Thoracic aorta (tissue), 2 donors: ENCODE measurements around the gene SP2. TPM values are rescaled to one million over a fixed set of nuclear protein-coding genes. Genes with fewer than 3 reads are reported as not detected.

Source experiments
- ATAC-seq: fragments of 150-250 bp; one replicate; pipeline ENCODE4 v1.8.0; 2017; ENCODE audit warnings: low read depth; ENCODE audit not compliant: insufficient number of reproducible peaks, low FRiP score
- DNase-seq: peaks from one replicate; pipeline ENCODE4 v3.0.0-alpha.2; 2020; ENCODE audit warnings: low spot score
- H3K27ac ChIP-seq, 2 donors: fragments of 200-600 bp; sonication (generic); 1 replicate in 1 of 2; 2 replicates in 1 of 2; pipeline ENCODE4 v1.5.1; 2016; ENCODE audit warnings: mild to moderate bottlenecking in 2 of 2, moderate library complexity in 2 of 2
- H3K27me3 ChIP-seq: fragments of 200-600 bp; sonication (generic); replicated peaks from 2 replicates; pipeline ENCODE4 v1.6.0; 2016; ENCODE audit warnings: mild to moderate bottlenecking; ENCODE audit not compliant: insufficient read depth
- H3K36me3 ChIP-seq: fragments of 200-600 bp; sonication (generic); one replicate; pipeline ENCODE4 v1.5.1; 2016
- H3K4me1 ChIP-seq, 2 donors: fragments of 200-600 bp; sonication (generic); 1 replicate in 1 of 2; 2 replicates in 1 of 2; pipeline versions ENCODE4 v1.5.1 to v1.6.0; 2016; ENCODE audit warnings: low read depth in 2 of 2, mild to moderate bottlenecking in 1 of 2; ENCODE audit not compliant: control insufficient read depth in 1 of 2
- H3K4me3 ChIP-seq: fragments of 200-600 bp; sonication (generic); 2 replicates; pipeline ENCODE4 v1.5.1; 2016; ENCODE audit warnings: mild to moderate bottlenecking
- H3K9me3 ChIP-seq: fragments of 200-600 bp; sonication (generic); 2 replicates; pipeline ENCODE4 v1.5.1; 2016
- total RNA-seq, 2 donors: library from RNA; depleted of rRNA; stranded (reverse); fragments of >200 nt; gene quantifications; one replicate each; pipeline versions ENCODE4 v1.1.0 to v1.2.3, GENCODE V29; 2016
- TF ChIP-seq, protein P1 (sequence below): fragments of 200-600 bp; sonication (generic); IDR thresholded peaks from one replicate; pipeline ENCODE4 v1.5.1; 2019; ENCODE audit warnings: antibody characterized with exemption

SP2 gene
- total RNA-seq, 2 donors from 2014 or later: 6.4 to 10.9 TPM

DNA sequence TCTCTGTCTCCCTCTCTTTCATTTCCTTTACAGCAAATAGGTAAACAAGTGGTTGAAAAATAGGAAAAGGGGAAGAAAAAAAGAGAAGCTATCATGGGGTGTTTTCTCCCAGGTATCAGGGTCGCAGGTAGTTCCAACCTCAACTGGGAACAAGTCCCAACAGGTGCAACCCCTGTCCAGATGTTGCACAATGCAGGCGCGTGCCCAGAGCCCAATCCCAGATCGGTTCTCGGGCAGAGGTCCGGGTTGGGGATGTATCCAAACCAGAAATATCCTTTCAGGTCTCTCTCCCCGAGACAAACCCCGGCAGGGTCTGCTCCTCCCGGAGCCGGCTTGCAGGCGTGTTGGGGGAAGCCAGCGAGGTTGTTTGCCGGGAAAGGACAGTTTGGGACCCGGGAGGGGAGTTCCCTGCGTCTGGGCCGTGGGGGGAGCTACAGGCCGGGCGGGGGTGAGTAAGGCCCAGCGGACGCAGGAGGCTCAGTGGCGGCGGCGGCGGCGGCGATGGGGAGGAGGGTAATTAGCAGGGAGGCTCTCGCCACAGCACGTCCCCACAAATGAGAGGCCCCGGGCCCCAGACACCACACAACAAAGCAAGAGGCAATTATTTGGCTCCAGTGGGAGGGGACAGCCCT lies 23.9 kb upstream of the SP2 start:
- DNase-seq (no peak), ATAC-seq (no peak)
- Histone ChIP-seq H3K4me3 (no peak overlapping the region), H3K27ac (no peak overlapping the region), H3K4me1 (no peaks in the 10 kb centered on the region), H3K9me3 (no peaks in the 10 kb centered on the region), H3K36me3 (no peaks in the 10 kb centered on the region), H3K27me3 (peaks cover 8% of the 10 kb centered on the region)
- TF ChIP-seq, protein P1, sequence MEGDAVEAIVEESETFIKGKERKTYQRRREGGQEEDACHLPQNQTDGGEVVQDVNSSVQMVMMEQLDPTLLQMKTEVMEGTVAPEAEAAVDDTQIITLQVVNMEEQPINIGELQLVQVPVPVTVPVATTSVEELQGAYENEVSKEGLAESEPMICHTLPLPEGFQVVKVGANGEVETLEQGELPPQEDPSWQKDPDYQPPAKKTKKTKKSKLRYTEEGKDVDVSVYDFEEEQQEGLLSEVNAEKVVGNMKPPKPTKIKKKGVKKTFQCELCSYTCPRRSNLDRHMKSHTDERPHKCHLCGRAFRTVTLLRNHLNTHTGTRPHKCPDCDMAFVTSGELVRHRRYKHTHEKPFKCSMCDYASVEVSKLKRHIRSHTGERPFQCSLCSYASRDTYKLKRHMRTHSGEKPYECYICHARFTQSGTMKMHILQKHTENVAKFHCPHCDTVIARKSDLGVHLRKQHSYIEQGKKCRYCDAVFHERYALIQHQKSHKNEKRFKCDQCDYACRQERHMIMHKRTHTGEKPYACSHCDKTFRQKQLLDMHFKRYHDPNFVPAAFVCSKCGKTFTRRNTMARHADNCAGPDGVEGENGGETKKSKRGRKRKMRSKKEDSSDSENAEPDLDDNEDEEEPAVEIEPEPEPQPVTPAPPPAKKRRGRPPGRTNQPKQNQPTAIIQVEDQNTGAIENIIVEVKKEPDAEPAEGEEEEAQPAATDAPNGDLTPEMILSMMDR: no peak

DNA sequence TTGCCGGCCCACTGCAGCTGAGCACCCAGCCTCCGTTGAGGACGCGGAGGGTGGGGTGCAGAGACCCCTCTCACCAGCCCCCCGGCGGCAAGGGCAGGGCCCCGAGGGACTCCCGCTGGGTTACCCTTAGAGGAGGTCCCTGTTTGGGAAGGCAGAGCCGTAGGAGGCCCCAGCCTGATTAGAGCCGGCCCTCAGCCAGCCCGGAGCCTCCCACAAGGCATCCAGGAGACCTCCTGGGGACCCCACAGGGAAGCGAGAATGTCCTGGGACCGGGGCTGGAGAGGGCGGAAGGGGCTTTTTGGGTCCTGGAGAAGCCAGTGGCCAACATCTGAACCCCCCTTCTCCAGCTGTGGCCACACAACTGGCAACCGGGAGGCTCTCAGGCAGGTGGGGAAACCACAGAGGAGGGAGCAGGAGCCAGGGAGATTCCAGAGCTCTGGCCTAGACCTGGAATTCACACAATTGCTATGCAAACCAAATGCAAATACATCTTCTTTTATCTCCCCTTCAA lies 23.3 kb upstream of the SP2 start:
- Histone ChIP-seq H3K4me3 (no peak overlapping the region), H3K27ac (no peak overlapping the region), H3K4me1 (no peaks in the 10 kb centered on the region), H3K9me3 (no peaks in the 10 kb centered on the region), H3K27me3 (peaks cover 8% of the 10 kb centered on the region), H3K36me3 (no peaks in the 10 kb centered on the region)
- ATAC-seq: no peak
- no peak for DNase-seq
- TF ChIP-seq, protein P1: no peak

DNA sequence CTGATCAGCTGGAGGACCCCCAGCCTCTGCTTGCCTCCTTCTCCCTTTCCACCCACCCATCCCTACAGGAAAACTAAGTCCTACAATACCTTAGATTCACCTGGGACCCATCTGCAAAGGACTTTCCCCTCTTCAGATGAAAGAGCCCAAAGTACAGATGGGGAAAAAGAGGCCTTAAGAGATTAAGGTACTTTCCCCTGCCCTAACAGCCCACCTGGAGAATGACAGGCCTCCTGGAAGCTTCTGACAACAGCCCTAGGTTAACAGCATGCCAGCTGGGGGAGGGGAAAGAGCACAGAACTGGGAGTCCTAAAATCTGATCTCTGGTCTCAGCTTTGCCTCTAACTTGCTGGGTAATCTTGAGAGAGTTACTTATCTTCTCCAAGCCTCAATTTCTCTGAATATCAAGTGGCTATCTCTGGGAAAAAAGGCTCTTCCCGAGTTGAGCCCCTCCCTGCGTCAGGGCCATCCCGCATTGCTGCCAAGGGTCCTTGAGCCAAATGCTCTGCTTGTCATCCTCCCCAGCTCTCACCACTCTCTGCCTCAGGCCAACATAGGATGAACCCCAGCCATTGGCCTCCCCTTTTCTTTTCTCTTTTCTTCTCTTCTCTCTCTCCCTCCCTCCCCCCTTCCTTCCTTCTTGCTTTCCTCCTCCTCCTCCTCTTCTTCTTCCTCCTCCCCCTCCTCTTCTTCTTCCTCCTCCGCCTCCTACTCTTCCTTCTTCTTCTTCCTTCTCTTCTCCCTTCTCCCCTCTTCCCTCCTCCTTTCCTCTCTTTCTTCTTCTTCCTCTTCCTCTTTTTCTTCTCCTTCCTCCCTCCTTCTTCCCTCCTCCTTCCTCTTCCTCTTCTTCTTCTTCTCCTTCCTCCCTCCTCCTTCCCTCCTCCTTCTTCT lies 22.6 kb upstream of the SP2 start:
- no peak for DNase-seq
- TF ChIP-seq, protein P1: no peak
- Histone ChIP-seq H3K4me3 (no peak overlapping the region), H3K9me3 (no peaks in the 10 kb centered on the region), H3K27ac (no peak overlapping the region), H3K4me1 (no peaks in the 10 kb centered on the region), H3K27me3 (peaks cover 8% of the 10 kb centered on the region), H3K36me3 (no peaks in the 10 kb centered on the region)
- no peak for ATAC-seq

DNA sequence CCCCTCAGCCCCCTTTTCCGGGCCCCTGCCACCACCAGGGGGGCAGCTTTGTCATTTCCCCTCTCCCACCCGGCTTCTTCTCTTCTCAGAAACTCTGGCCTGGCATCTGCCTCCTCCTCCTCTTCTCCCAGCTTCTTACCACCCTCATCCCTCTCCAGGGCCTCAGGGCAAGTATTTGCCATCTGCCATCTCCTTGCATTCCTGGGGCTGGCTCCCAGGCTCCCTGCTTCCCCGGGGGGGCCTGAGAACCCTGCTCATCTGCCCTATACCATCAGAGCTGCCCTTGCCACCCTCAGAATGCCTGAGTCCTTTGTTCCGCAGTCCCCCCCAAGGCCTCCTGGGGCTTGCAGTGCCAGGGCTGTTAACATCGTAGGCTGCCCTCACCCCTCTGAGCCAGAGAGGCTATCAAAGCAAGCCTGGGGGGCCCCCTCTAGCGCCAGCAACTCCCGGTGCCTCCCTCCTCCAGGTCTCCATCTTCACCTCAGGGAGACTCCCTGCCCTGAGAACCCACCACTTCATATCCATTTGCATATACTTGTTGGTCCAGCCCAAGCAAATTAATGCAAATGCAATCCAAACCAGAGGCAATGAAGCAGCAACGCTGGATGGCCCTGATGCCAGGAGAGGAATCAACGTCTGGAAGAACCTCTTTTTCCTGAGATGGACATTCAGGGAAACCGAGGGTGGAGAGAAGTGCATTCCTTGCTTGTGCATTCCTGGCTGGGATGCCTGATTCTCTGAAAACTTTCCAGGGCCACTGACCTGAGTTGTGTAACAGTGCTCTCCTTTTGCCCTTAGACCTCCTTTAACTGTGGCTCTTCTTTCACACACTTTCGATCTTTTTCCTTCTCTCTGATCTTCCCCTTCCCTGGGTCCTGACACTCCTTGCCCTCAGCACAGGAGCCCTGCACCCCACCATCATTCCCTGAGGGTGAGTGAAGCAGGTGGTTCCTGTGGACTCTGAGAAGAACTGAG lies 20.7 kb upstream of the SP2 start:
- Histone ChIP-seq H3K4me1 (no peaks in the 10 kb centered on the region), H3K9me3 (no peaks in the 10 kb centered on the region), H3K27me3 (peaks cover 8% of the 10 kb centered on the region), H3K4me3 (no peak overlapping the region), H3K36me3 (no peaks in the 10 kb centered on the region), H3K27ac (no peak overlapping the region)
- ATAC-seq: no peak
- TF ChIP-seq, protein P1: no peak
- no peak for DNase-seq
